ENCODE data around the gene URI1. TPM values are rescaled to one million over a fixed set of nuclear protein-coding genes. Genes with fewer than 3 reads are reported as not detected.
A peak's percentile ranks its signal among the peaks of the same experiment; 100 is the strongest.

The URI1 gene
- total RNA-seq = 10 to 100 TPM; 49.6 to 59.7 TPM
- polyA plus RNA-seq (2013, experiment 1 of 2) = 65.3 TPM
- polyA plus RNA-seq (2013, experiment 2 of 2) = 59.5 TPM
- long read RNA-seq, experiment 1, transcript URI1-202 (11 exons, 3,444 nt) = major isoform, 8 of 55 reads
- long read RNA-seq, experiment 1, partial matches to known transcripts = 9 of 55 reads
- long read RNA-seq, experiment 1, other reads (novel, unspliced or antisense) = 35 of 55 reads
- long read RNA-seq, experiment 2, transcript URI1-206 (10 exons, 2,495 nt) = minor isoform, 16 of 127 reads
- long read RNA-seq, experiment 2, transcript URI1-202 (11 exons, 3,444 nt) = major isoform, 36 of 127 reads
- long read RNA-seq, experiment 2, partial matches to known transcripts = 20 of 127 reads
- long read RNA-seq, experiment 2, other reads (novel, unspliced or antisense) = 55 of 127 reads
- long read RNA-seq, experiment 3, transcript URI1-202 (11 exons, 3,444 nt) = major isoform, 5 of 10 reads
- long read RNA-seq, experiment 3, partial matches to known transcripts = 2 of 10 reads
- long read RNA-seq, experiment 3, other reads (novel, unspliced or antisense) = 2 of 10 reads
- long read RNA-seq, experiment 4, partial matches to known transcripts = 3 of 6 reads
- long read RNA-seq, experiment 4, other reads (novel, unspliced or antisense) = 3 of 6 reads

GRCh38 chr19:29941828-29942403 lies at the start of gene URI1:
Gene URI1, plus strand, starts transcription at chr19:29942239. Its CDS starts 309 bp downstream, at chr19:29942548.
- no peak for TF ChIP-seq CTCF (conservative IDR thresholded peaks at IDR 0.05)
- Histone ChIP-seq H3K4me3 (ENCODE audit: low read length) (peak within 1 kb of the TSS; percentile 96), H3K27ac (ENCODE audit: low read depth, low read length) (peak within 1 kb of the TSS; percentile 78), H3K36me3 (ENCODE audit: control insufficient read depth, insufficient read depth, low read length) (no peaks in the 10 kb centered on the region), H3K9me3 (ENCODE audit: control insufficient read depth, low read length) (no peaks in the 10 kb centered on the region), H3K4me1 (ENCODE audit: control insufficient read depth, insufficient read depth, low read length) (no peaks in the 10 kb centered on the region), H3K27me3 (ENCODE audit: control insufficient read depth, insufficient read depth, low read length, poor library complexity, severe bottlenecking) (peaks cover 14% of the 10 kb centered on the region), H3K9ac (ENCODE audit: extremely low read depth, low read length, poor library complexity, severe bottlenecking) (peak within 1 kb of the TSS; percentile 73)
- peak; percentile 97 for DNase-seq
- no peaks in the 10 kb centered on the region for H3K36me3 Mint-ChIP-seq (ENCODE audit: low read depth)
- H3K9me3 Mint-ChIP-seq = no peaks in the 10 kb centered on the region
- peaks cover 25% of the 10 kb centered on the region for H3K27me3 Mint-ChIP-seq (ENCODE audit: insufficient read depth)
- H3K4me3 Mint-ChIP-seq = peak within 1 kb of the TSS; percentile 88
- peaks cover 7% of the 10 kb centered on the region for H3K4me1 Mint-ChIP-seq
- peak within 1 kb of the TSS; percentile 96 for H3K27ac Mint-ChIP-seq
- 2 to 3% methylated on average over 6 to 59 of the region's 59 CpGs for WGBS, 2 experiments (ENCODE audit: insufficient coverage in 1 of 2, insufficient read length in 1 of 2)

DNA sequence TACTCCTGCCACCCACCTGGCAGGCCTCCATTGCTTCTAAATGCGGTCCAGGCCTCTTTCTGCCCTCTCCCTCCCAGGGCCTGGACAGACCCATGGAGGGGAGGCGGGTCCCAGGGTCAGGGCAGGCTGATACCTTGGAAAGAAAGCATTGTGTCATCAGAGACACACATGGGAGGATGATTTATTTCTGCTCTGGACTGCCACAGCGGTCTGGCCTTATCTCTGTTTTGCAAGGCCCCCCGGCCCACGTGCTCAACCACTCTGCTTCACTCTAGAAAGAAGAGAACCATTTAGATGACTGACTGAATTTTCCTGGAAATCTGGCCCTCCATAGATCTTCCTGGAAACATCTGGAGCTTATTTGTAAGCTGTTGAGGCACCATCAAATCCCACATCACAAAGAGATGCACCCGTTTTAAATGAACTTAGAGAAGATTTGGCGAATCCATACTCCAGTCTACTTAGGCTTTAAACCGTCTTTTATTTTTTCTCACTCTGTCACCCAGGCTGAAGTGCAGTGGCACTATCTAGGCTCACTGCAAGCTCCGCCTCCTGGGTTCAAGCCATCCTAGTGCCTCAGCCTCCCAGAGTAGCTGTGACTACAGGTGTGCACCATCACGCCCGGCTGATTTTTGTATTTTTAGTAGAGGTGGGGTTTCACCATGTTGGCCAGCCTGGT lies 48.3 kb upstream of the URI1 start:
- H3K9me3 ChIP-seq (ENCODE audit: control insufficient read depth, low read length) = no peaks in the 10 kb centered on the region
- H3K27ac Mint-ChIP-seq = no peak overlapping the region
- WGBS, 2 experiments (ENCODE audit: insufficient coverage in 1 of 2, insufficient read length in 1 of 2) = 81 to 83% methylated on average over 4 to 11 of the region's 11 CpGs

More for the DNA sequence above, 48.3 kb upstream of the URI1 start:
- Mint-ChIP-seq H3K27me3 (ENCODE audit: insufficient read depth) (no peaks in the 10 kb centered on the region), H3K4me1 (no peaks in the 10 kb centered on the region), H3K36me3 (ENCODE audit: low read depth) (no peaks in the 10 kb centered on the region), H3K4me3 (no peak overlapping the region), H3K9me3 (no peaks in the 10 kb centered on the region)
- Histone ChIP-seq H3K9ac (ENCODE audit: extremely low read depth, low read length, poor library complexity, severe bottlenecking) (no peak overlapping the region), H3K4me1 (ENCODE audit: control insufficient read depth, insufficient read depth, low read length) (no peaks in the 10 kb centered on the region), H3K27me3 (ENCODE audit: control insufficient read depth, insufficient read depth, low read length, poor library complexity, severe bottlenecking) (no peaks in the 10 kb centered on the region), H3K36me3 (ENCODE audit: control insufficient read depth, insufficient read depth, low read length) (no peaks in the 10 kb centered on the region), H3K27ac (ENCODE audit: low read depth, low read length) (no peak overlapping the region), H3K4me3 (ENCODE audit: low read length) (no peak overlapping the region)
- DNase-seq = no peak
- no peak for TF ChIP-seq CTCF (conservative IDR thresholded peaks at IDR 0.05)

All from endodermal cell (in vitro differentiated cells).